Neural cell (in vitro differentiated cells): ENCODE data around the gene CDC5L. TPM values are rescaled to one million over a fixed set of nuclear protein-coding genes. Genes with fewer than 3 reads are reported as not detected.
"Not testable (repeated sequence)": the region's sequence is repeated elsewhere in the genome, so short reads cannot be mapped to it uniquely, and the experiment has no call there.

Experiments
- H2AFZ ChIP-seq: fragments of 200-600, 300-800 bp; sonication (generic), shearing (Covaris generic); 2 replicates; pipeline ENCODE4 v1.6.0; 2014; ENCODE audit warnings: low read depth, mild to moderate bottlenecking, antibody characterized with exemption, low read length, moderate library complexity
- H3F3A ChIP-seq: fragments of 200-600 bp; shearing (Covaris generic); 2 replicates; pipeline ENCODE4 v1.6.1; 2016; ENCODE audit warnings: mild to moderate bottlenecking, moderate library complexity, mixed read lengths, antibody characterized with exemption, low read length; ENCODE audit not compliant: insufficient read depth, poor library complexity, severe bottlenecking
- H3K27ac ChIP-seq: fragments of 200-600, 300-800 bp; sonication (generic), shearing (Covaris generic); 2 replicates; pipeline ENCODE4 v1.5.1; 2014; ENCODE audit warnings: mild to moderate bottlenecking, low read length, moderate library complexity
- H3K27me3 ChIP-seq: fragments of 300-800, 200-600 bp; sonication (generic), shearing (Covaris generic); 2 replicates; pipeline ENCODE4 v1.6.0; 2014; ENCODE audit warnings: mild to moderate bottlenecking, low read depth, low read length, moderate library complexity; ENCODE audit not compliant: insufficient read depth
- H3K36me3 ChIP-seq: fragments of 300-800, 200-600 bp; sonication (generic), shearing (Covaris generic); 2 replicates; pipeline ENCODE4 v1.5.1; 2014; ENCODE audit warnings: mild to moderate bottlenecking, antibody characterized with exemption, low read length, moderate library complexity; ENCODE audit not compliant: insufficient read depth
- H3K4me2 ChIP-seq: fragments of 300-800, 200-600 bp; sonication (generic), shearing (Covaris generic); 2 replicates; pipeline ENCODE4 v1.6.0; 2014; ENCODE audit warnings: mild to moderate bottlenecking, low read length
- H3K4me3 ChIP-seq: fragments of 300-800, 200-600 bp; sonication (generic), shearing (Covaris generic); 2 replicates; pipeline ENCODE4 v1.5.1; 2014; ENCODE audit warnings: mild to moderate bottlenecking, low read length, moderate library complexity
- H3K79me2 ChIP-seq: fragments of 200-600 bp; shearing (Covaris generic); replicated peaks from 2 replicates; pipeline ENCODE4 v1.6.0; 2014; ENCODE audit warnings: mild to moderate bottlenecking, low read length, moderate library complexity; ENCODE audit not compliant: insufficient read depth
- H3K9ac ChIP-seq: fragments of 300-800, 200-600 bp; sonication (generic), shearing (Covaris generic); 2 replicates; pipeline ENCODE4 v1.6.1; 2016; ENCODE audit warnings: mild to moderate bottlenecking, low read length, mixed read lengths
- H3K9me2 ChIP-seq: fragments of 200-600 bp; shearing (Covaris generic); 2 replicates; pipeline ENCODE4 v1.6.1; 2016; ENCODE audit warnings: mild to moderate bottlenecking, low read length, mixed read lengths; ENCODE audit not compliant: insufficient read depth
- H3K9me3 ChIP-seq: fragments of 200-600, 300-800 bp; sonication (generic), shearing (Covaris generic); 2 replicates; pipeline ENCODE4 v1.6.1; 2016; ENCODE audit warnings: mild to moderate bottlenecking, mixed run types, low read length, moderate library complexity, mixed read lengths
- H4K20me1 ChIP-seq: fragments of 200-600 bp; shearing (Covaris generic); 2 replicates; pipeline ENCODE4 v1.6.1; 2016; ENCODE audit warnings: mild to moderate bottlenecking, mixed run types; ENCODE audit not compliant: insufficient read depth
- CTCF ChIP-seq: fragments of 450-650 bp; IDR thresholded peaks from 2 replicates; pipeline ENCODE4 v1.5.1; 2014; ENCODE audit warnings: antibody characterized with exemption, mild to moderate bottlenecking, moderate library complexity; ENCODE audit not compliant: poor library complexity, severe bottlenecking
- EP300 ChIP-seq: fragments of 450-650 bp; conservative IDR thresholded peaks from 2 replicates; pipeline ENCODE4 v1.6.1; 2014; ENCODE audit warnings: antibody characterized with exemption, mild to moderate bottlenecking, moderate library complexity; ENCODE audit not compliant: poor library complexity, severe bottlenecking
- EZH2 ChIP-seq: fragments of 200-600, 300-800 bp; shearing (Covaris generic), sonication (generic); IDR thresholded peaks from 2 replicates; pipeline ENCODE4 v1.6.1; 2014; ENCODE audit warnings: antibody characterized with exemption, low read length, borderline replicate concordance, mild to moderate bottlenecking; ENCODE audit not compliant: insufficient read depth, poor library complexity, severe bottlenecking
- MXI1 ChIP-seq: fragments of 450-650 bp; conservative IDR thresholded peaks from 2 replicates; pipeline ENCODE4 v1.6.1; 2014; ENCODE audit warnings: antibody characterized with exemption, mild to moderate bottlenecking; ENCODE audit not compliant: poor library complexity, severe bottlenecking
- POLR2AphosphoS5 ChIP-seq: IDR thresholded peaks from 2 replicates; pipeline ENCODE4 v1.6.1; 2012
- RAD21 ChIP-seq: fragments of 450-650 bp; conservative IDR thresholded peaks from 2 replicates; pipeline ENCODE4 v1.6.1; 2014; ENCODE audit warnings: antibody characterized with exemption, mild to moderate bottlenecking, moderate library complexity
- REST ChIP-seq: IDR thresholded peaks from 2 replicates; pipeline ENCODE4 v1.6.1; 2012; ENCODE audit warnings: borderline replicate concordance
- SMC3 ChIP-seq: fragments of 450-650 bp; conservative IDR thresholded peaks from 2 replicates; pipeline ENCODE4 v1.6.1; 2014; ENCODE audit warnings: antibody characterized with exemption, mild to moderate bottlenecking, moderate library complexity; ENCODE audit not compliant: poor library complexity
- TAF1 ChIP-seq: IDR thresholded peaks from 2 replicates; pipeline ENCODE4 v1.6.1; 2012; ENCODE audit warnings: low read depth
- polyA plus RNA-seq: library from polyadenylated mRNA; depleted of rRNA; stranded (reverse); fragments of >200 nt; gene quantifications from 2 replicates; pipeline ENCODE4 v1.2.3, GENCODE V29; 2014

The CDC5L gene
- polyA plus RNA-seq, 1 donor from 2014 or later = 28.9 TPM

GRCh38 chr6:44446626-44447300, 59.3 kb downstream of the CDC5L start:
- TF ChIP-seq EP300 (no peak), REST (no peak), SMC3 (no peak), TAF1 (no peak), EZH2 (no peak), MXI1 (no peak), CTCF (no peak), POLR2AphosphoS5 (no peak), RAD21 (no peak)
- Histone ChIP-seq H3K9me3 (no peaks in the 10 kb centered on the region), H3K36me3 (peaks cover 4% of the 10 kb centered on the region), H3K79me2 (peaks cover 4% of the 10 kb centered on the region), H3F3A (no peaks in the 10 kb centered on the region), H3K27ac (no peak overlapping the region), H2AFZ (no peak overlapping the region), H3K4me3 (no peak overlapping the region), H3K27me3 (no peaks in the 10 kb centered on the region), H3K9me2 (no peaks in the 10 kb centered on the region), H3K4me2 (no peak overlapping the region), H3K9ac (no peak overlapping the region), H4K20me1 (no peaks in the 10 kb centered on the region)

GRCh38 chr6:44449181-44449580, 61.7 kb downstream of the CDC5L start:
- H3K9ac ChIP-seq, H3K79me2 ChIP-seq, H3K27ac ChIP-seq, H3K27me3 ChIP-seq, H3F3A ChIP-seq, H3K4me3 ChIP-seq, H3K36me3 ChIP-seq, H4K20me1 ChIP-seq, H3K9me2 ChIP-seq, H2AFZ ChIP-seq, H3K9me3 ChIP-seq, H3K4me2 ChIP-seq: not testable (repeated sequence)
